ENCODE results near the gene KCNH4.
"Not testable (repeated sequence)": the region's sequence is repeated elsewhere in the genome, so short reads cannot be mapped to it uniquely, and the experiment has no call there.

KCNH4 gene

DNA sequence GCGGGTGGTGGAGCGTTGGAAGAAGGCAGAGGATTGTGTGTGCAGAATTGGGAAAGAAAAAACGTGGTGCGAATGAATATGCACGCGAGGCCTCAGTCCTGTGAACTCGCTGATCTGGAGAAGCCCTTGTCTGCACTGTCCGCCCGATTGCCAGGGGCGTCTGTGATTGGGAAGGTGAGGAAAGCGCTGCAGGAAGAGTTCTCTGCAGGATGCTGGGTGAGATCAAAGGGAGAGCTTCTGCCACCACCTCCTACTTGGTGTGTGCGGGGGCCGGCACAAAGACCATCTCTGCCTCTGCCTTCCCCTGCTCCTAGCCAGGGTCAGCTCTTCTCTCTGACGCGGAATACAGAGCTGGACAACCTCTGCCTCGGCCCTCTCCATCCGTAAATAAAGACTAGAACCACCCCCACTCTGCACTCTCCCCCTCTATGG, 25.3 kb downstream of the KCNH4 start:
- H3K4me1 ChIP-seq (ENCODE audit: control insufficient read depth, insufficient read depth, low read length, unreplicated experiment), result peaks cover 14% of the 10 kb centered on the region
- no peak overlapping the region for H2AFZ ChIP-seq (ENCODE audit: low read length, unreplicated experiment)
- H3K27me3 ChIP-seq (ENCODE audit: insufficient read depth, low read length), result no peaks in the 10 kb centered on the region
- H3K27ac ChIP-seq (ENCODE audit: low read depth, low read length), result no peak overlapping the region
- H3K79me2 ChIP-seq (ENCODE audit: control insufficient read depth, insufficient read depth, low read length, unreplicated experiment), result peaks cover 39% of the 10 kb centered on the region
- peak overlapping the region; percentile 95 for H3K4me3 ChIP-seq (ENCODE audit: low read depth, low read length)
- no peaks in the 10 kb centered on the region for H3K36me3 ChIP-seq (ENCODE audit: insufficient read depth, low read length)

DNA sequence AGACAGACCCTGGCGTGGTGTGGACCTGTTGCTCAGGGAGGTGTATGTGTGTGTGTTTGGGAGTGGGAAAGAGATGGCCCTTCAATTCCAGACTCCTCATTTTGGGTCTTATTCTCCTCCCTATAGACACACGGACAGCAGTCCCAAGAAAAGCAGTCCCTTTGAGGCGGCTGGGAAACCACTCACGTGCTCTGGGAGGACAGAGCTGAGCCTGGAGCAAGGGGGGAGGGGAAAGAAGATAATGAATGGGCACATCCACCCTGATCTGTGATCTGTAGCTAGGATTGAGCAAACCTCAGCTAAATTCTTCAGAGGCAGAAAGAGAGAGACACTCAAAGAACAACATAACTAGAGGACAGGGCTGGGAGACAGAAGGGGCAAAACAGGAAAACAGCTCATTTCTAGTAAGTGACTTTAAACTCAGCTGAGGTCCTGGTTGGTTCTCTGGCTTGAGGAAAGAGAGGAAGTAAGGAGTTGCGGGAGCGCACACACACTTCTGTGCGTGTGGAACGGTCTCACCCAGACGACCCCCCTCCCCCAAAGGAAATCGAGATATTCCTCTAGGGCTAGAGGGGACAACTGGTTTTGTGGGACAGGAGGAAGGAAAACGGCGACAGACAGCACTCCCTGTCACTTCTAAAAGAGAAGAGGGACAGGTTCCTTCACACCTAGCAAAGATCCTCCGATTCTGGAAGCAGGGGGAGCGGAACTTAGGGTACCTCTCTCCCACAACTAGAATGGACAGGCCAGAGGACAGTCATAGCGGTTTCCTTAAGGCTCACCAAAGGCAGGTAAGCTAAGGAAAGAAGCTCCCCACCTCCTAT, 26.8 kb downstream of the KCNH4 start:
- Histone ChIP-seq H3K36me3 (ENCODE audit: insufficient read depth, low read length) (no peaks in the 10 kb centered on the region), H3K4me1 (ENCODE audit: control insufficient read depth, insufficient read depth, low read length, unreplicated experiment) (peaks cover 14% of the 10 kb centered on the region), H2AFZ (ENCODE audit: low read length, unreplicated experiment) (no peak overlapping the region), H3K79me2 (ENCODE audit: control insufficient read depth, insufficient read depth, low read length, unreplicated experiment) (peaks cover 50% of the 10 kb centered on the region), H3K4me3 (ENCODE audit: low read depth, low read length) (peak overlapping the region; percentile 95), H3K27me3 (ENCODE audit: insufficient read depth, low read length) (no peaks in the 10 kb centered on the region), H3K27ac (ENCODE audit: low read depth, low read length) (peak overlapping the region; percentile 51; the same call in 1 of the 2 replicates)

DNA sequence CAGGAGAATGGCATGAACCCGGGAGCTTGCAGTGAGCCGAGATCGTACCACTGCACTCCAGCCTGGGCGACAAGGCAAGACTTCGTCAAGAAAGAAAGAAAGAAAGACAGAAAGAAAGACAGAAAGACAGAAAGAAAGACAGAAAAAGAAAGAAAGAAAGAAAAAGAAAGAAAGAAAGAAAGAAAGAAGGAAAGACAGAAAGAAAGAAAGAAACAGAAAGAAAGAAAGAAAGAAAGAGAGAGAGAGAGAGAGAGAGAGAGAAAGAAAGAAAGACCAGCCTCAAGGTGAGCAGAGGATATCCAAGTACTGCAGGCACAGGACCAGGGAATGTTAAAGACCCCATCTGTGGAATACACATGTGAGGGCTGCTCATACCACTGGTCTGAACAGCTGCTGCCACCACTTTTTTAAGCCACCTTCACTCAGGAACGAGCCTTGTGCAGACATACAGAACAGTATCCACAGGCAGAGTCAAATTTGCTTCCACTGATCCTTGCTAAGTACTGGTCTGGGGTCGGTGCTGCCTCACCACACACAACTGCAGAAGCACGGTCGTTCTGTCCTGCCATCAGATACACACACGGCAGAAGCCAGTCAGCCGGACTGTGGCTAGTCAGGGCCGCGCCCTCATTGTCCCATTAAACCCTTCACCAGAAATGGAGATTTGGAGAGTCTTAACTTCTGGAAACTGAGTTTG, 33.9 kb downstream of the KCNH4 start:
- H3K4me3 ChIP-seq (ENCODE audit: low read depth, low read length), result no peak overlapping the region
- no peak overlapping the region for H3K27ac ChIP-seq (ENCODE audit: low read depth, low read length)
- H3K36me3 ChIP-seq (ENCODE audit: insufficient read depth, low read length), result no peaks in the 10 kb centered on the region
- H2AFZ ChIP-seq (ENCODE audit: low read length, unreplicated experiment), result no peak overlapping the region
- H3K4me1 ChIP-seq (ENCODE audit: control insufficient read depth, insufficient read depth, low read length, unreplicated experiment), result peaks cover 16% of the 10 kb centered on the region
- no peaks in the 10 kb centered on the region for H3K27me3 ChIP-seq (ENCODE audit: insufficient read depth, low read length)
- H3K79me2 ChIP-seq (ENCODE audit: control insufficient read depth, insufficient read depth, low read length, unreplicated experiment), result peaks cover 75% of the 10 kb centered on the region

DNA sequence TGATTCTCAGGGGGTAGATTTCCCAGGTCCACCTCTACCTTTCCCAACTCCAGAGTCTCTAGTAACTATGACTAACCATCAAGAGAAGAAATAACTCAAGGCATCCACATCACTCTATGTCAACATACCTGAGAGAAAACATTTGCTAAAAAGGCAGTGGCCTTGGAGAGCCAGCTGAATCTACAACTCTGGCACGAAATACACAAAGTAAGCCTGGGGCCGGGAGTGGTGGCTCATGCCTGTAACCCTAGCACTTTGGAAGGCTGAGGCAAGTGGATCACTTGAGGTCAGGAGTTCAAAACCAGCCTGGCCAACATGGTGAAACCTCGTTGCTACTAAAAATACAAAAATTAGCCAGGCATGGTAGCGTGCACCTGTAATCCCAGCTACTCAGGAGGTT, 37.8 kb downstream of the KCNH4 start:
- peak overlapping the region; percentile 60 for H3K27ac ChIP-seq (ENCODE audit: low read depth, low read length)
- not testable (repeated sequence) for H3K36me3 ChIP-seq (ENCODE audit: insufficient read depth, low read length)
- H3K79me2 ChIP-seq (ENCODE audit: control insufficient read depth, insufficient read depth, low read length, unreplicated experiment), result peaks cover 77% of the 10 kb centered on the region

DNA sequence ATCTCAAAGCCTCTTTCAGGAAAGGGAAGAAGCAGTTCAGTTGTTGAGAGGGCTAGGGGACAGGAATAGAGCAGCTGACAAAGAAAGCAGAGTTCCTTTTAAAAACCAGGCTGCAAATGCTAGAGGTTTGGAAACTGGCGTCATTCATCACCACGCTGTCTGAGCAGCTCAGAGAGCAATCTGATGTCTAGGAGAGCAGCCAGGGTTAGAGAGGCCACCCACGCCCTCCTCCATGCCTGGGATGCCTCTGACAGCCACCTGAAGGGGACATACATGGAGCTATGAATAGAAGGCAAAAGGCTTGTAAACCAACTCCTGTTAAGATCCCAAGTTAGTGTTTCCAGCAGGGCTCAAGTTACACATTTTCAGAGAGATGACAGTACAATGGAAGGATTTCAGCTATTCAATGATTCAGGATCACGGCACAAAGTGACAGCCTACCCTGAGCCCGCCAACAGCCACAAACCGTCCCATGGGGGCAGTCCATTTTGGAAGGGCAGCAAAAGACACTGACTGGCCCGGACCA, 38.5 kb downstream of the KCNH4 start:
- peaks cover 80% of the 10 kb centered on the region for H3K79me2 ChIP-seq (ENCODE audit: control insufficient read depth, insufficient read depth, low read length, unreplicated experiment)
- peak overlapping the region; percentile 60 for H3K27ac ChIP-seq (ENCODE audit: low read depth, low read length)
- 0 out of 2 replicates have a peak, but pooled peaks cover 5% of the 10 kb centered on the region for H3K36me3 ChIP-seq (ENCODE audit: insufficient read depth, low read length)
- peaks cover 24% of the 10 kb centered on the region for H3K4me1 ChIP-seq (ENCODE audit: control insufficient read depth, insufficient read depth, low read length, unreplicated experiment)
- no peaks in the 10 kb centered on the region for H3K27me3 ChIP-seq (ENCODE audit: insufficient read depth, low read length)
- H2AFZ ChIP-seq (ENCODE audit: low read length, unreplicated experiment), result no peak overlapping the region
- no peak overlapping the region for H3K4me3 ChIP-seq (ENCODE audit: low read depth, low read length)

More for the DNA sequence above, 37.8 kb downstream of the KCNH4 start:
- not testable (repeated sequence) for H2AFZ ChIP-seq (ENCODE audit: low read length, unreplicated experiment); H3K4me3 ChIP-seq (ENCODE audit: low read depth, low read length); H3K27me3 ChIP-seq (ENCODE audit: insufficient read depth, low read length)
- H3K4me1 ChIP-seq (ENCODE audit: control insufficient read depth, insufficient read depth, low read length, unreplicated experiment), result peaks cover 24% of the 10 kb centered on the region

DNA sequence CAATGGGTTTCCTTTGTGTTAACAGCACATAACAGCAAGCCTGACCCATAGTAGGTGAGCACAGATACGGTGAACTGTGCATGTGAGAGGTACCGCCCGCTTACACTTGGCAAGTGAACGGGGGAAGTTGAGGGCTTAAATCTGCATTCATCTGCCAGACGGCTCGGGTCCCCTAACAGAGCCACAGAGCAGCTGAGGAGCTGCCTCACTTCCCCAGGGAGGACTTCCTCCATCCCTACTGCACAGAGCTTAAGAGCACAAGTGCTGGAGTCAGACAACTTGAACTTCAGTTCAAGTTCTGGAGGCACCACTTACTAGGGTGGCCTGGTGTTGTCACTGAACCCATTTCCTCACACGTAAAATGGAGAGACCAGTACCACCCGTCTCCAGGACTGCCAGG, 39.6 kb downstream of the KCNH4 start:
- H3K27me3 ChIP-seq (ENCODE audit: insufficient read depth, low read length), result no peaks in the 10 kb centered on the region
- H3K4me1 ChIP-seq (ENCODE audit: control insufficient read depth, insufficient read depth, low read length, unreplicated experiment), result peaks cover 27% of the 10 kb centered on the region
- 0 out of 2 replicates have a peak, but pooled peaks cover 5% of the 10 kb centered on the region for H3K36me3 ChIP-seq (ENCODE audit: insufficient read depth, low read length)
- no peak overlapping the region for H3K4me3 ChIP-seq (ENCODE audit: low read depth, low read length)
- H3K27ac ChIP-seq (ENCODE audit: low read depth, low read length), result no peak overlapping the region
- H2AFZ ChIP-seq (ENCODE audit: low read length, unreplicated experiment), result no peak overlapping the region
- peaks cover 80% of the 10 kb centered on the region for H3K79me2 ChIP-seq (ENCODE audit: control insufficient read depth, insufficient read depth, low read length, unreplicated experiment)

DNA sequence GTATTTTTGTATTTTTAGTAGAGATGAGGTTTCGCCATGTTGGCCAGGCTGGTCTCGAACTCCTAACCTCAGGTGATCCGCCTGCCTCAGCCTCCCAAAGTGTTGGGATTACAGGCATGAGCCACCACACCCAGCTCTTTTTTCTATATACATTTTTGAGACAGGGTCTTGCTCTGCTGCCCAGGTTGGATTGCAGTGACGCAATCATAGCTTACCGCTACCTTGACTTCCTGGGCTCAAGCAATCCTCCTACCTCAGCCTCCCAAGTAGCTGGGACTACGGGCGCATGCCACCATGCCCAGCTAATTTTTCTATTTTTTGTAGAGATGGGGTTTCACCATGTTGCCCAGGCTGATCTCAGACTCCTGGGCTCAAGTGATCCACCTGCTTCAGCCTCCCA, 40.3 kb downstream of the KCNH4 start:
- not testable (repeated sequence) for H3K4me3 ChIP-seq (ENCODE audit: low read depth, low read length); H3K27ac ChIP-seq (ENCODE audit: low read depth, low read length); H3K36me3 ChIP-seq (ENCODE audit: insufficient read depth, low read length); H3K27me3 ChIP-seq (ENCODE audit: insufficient read depth, low read length); H2AFZ ChIP-seq (ENCODE audit: low read length, unreplicated experiment)
- Histone ChIP-seq H3K4me1 (ENCODE audit: control insufficient read depth, insufficient read depth, low read length, unreplicated experiment) (peaks cover 34% of the 10 kb centered on the region), H3K79me2 (ENCODE audit: control insufficient read depth, insufficient read depth, low read length, unreplicated experiment) (peaks cover 82% of the 10 kb centered on the region)

DNA sequence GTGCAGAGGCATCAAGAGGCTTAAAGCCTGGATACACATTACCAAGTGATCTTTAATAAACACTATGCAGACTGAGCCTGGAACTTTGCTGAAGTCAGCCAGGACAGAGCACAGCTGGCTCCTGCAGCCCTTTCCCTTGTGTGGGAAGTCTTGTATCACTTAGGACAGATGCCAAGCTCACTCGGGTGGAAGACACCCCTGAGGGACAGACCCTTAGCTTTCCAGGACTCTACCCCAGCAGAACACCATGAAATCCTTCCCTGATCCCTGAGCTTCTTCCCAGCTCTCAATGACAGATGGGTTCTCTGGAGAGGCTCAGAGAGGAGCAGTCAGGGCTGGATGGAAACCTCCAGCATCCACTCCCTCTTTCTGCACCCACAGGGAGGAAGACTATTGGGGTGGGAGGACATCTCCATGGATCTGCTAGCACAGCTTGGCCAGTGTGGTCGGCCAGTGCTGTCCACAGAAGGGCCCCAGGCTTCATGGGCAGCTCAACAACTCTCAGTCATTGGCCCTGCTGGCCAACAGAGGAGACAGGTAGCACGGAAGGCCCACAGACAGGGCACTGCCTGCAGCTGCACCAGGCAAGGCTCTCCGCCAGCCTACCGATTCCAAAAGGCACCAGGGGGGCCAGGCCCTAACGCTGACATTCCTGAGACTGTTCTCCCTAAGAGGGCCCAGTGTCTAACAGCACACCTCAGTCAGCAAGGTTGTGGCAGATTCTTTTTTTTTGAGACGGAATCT, 42.0 kb downstream of the KCNH4 start:
- no peak overlapping the region for H2AFZ ChIP-seq (ENCODE audit: low read length, unreplicated experiment)
- no peaks in the 10 kb centered on the region for H3K27me3 ChIP-seq (ENCODE audit: insufficient read depth, low read length)
- no peak overlapping the region for H3K27ac ChIP-seq (ENCODE audit: low read depth, low read length)
- peaks cover 84% of the 10 kb centered on the region for H3K79me2 ChIP-seq (ENCODE audit: control insufficient read depth, insufficient read depth, low read length, unreplicated experiment)
- 0 out of 2 replicates have a peak, but pooled peaks cover 5% of the 10 kb centered on the region for H3K36me3 ChIP-seq (ENCODE audit: insufficient read depth, low read length)
- H3K4me3 ChIP-seq (ENCODE audit: low read depth, low read length), result no peak overlapping the region
- H3K4me1 ChIP-seq (ENCODE audit: control insufficient read depth, insufficient read depth, low read length, unreplicated experiment), result peaks cover 42% of the 10 kb centered on the region

DNA sequence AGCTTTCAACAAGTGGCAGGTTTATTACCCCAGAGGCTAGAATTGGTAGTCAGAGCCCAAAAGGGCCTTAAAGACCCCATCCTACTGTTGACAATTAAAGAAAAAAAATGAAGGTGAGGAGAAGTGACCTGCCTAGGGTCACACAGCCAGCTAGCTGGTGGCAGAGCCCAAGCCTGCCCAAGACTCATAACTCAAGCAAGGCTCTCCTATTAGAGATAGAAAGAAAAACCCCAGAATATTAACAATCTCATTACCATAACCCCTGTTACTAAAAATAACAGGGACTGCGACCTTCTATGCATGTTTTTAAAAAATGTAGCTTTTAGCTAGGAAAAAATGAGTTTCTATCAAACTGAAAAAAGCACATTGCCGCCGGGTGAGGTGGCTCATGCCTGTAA, 44.3 kb downstream of the KCNH4 start:
- no peaks in the 10 kb centered on the region for H3K27me3 ChIP-seq (ENCODE audit: insufficient read depth, low read length)
- 0 out of 2 replicates have a peak, but pooled peaks cover 5% of the 10 kb centered on the region for H3K36me3 ChIP-seq (ENCODE audit: insufficient read depth, low read length)
- peaks cover 84% of the 10 kb centered on the region for H3K79me2 ChIP-seq (ENCODE audit: control insufficient read depth, insufficient read depth, low read length, unreplicated experiment)
- no peak overlapping the region for H2AFZ ChIP-seq (ENCODE audit: low read length, unreplicated experiment)
- 0 out of 2 replicates have a peak overlapping the region, but pooled peaks have one; percentile 60 for H3K27ac ChIP-seq (ENCODE audit: low read depth, low read length)
- no peak overlapping the region for H3K4me3 ChIP-seq (ENCODE audit: low read depth, low read length)
- peaks cover 44% of the 10 kb centered on the region for H3K4me1 ChIP-seq (ENCODE audit: control insufficient read depth, insufficient read depth, low read length, unreplicated experiment)

Measured in ACC112 (cell line).